Activated CD8-positive, alpha-beta memory T cell treated with anti-CD3 and anti-CD28 coated beads, Interleukin-2, amount 50 U/mL, for 24 hours (primary cell): ENCODE measurements around the gene MARCKSL1.
"Not testable (repeated sequence)": the region's sequence is repeated elsewhere in the genome, so short reads cannot be mapped to it uniquely, and the experiment has no call there.

Experiments used
- DNase-seq: peaks from one replicate; pipeline ENCODE4 v3.0.0-alpha.2; 2020; ENCODE audit errors: extremely low read depth

Gene MARCKSL1

DNA sequence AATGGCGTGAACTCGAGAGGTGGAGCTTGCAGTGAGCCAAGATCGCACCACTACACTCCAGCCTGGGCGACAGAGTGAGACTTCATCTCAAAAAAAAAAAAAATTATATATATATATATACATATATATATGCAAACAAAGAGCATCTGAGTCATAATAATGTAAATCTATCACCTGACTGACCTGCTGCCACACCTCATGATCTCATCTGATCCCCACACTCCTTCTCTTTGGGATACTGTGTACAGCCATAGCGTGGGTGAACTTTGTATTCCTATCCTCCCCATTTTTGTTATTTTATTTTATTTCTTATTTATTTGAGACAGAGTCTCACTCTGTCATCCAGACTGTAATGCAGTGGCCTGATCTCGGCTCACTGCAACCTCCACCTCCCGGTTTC lies 46.8 kb downstream of the MARCKSL1 start:
- DNase-seq = no peak

DNA sequence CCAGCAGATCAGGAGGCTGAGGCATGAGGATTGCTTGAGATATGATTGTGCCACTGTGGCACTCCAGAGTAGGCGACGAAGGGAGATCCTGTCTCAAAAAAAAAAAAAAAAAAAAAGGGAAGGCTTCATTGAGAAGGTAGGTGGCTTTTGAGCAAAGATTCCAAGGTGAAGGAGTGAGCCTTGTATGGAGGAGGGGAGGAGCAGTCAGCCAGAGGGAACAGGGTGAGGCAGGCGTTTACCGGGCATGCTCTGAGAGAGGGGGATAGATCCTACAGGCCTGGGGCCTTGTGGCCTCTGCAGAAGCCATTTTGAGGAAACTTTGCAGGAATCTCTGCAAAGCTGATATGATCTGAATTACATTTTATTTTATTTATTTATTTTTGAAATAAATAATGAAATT lies 49.3 kb downstream of the MARCKSL1 start:
- DNase-seq = no peak

DNA sequence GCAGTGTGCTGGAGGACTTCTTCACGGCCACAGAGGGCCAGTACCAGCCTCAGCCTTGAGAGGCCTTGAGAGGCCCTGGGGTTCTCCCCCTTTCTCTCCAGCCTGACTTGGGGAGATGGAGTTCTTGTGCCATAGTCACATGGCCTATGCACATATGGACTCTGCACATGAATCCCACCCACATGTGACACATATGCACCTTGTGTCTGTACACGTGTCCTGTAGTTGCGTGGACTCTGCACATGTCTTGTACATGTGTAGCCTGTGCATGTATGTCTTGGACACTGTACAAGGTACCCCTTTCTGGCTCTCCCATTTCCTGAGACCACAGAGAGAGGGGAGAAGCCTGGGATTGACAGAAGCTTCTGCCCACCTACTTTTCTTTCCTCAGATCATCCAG lies 50.4 kb downstream of the MARCKSL1 start:
- no peak for DNase-seq

DNA sequence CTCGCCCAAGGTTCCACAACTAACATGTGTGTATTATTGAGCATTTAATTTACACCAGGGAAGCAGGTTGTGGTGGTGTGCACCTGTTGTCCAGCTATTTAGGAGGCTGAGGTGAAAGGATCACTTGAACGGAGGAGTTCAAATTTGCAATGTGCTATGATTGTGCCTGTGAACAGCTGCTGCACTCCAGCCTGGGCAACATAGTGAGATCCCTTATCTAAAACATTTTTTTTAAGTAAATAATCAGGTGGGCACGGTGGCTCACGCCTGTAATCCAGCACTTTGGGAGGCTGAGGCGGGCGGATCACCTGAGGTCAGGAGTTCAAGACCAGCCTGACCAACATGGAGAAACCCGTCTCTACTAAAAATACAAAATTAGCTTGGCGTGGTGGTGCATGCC lies 51.3 kb downstream of the MARCKSL1 start:
- not testable (repeated sequence) for DNase-seq
